HG02610 (cell line): ENCODE data around the gene C19orf85.

Experiments used
- ATAC-seq: cut with Tn5 transposase; IDR thresholded peaks from one replicate; pipeline ENCODE4 v1.9.1; 2021; ENCODE audit warnings: mild to moderate bottlenecking, moderate library complexity; ENCODE audit not compliant: unreplicated experiment

The C19orf85 gene

DNA sequence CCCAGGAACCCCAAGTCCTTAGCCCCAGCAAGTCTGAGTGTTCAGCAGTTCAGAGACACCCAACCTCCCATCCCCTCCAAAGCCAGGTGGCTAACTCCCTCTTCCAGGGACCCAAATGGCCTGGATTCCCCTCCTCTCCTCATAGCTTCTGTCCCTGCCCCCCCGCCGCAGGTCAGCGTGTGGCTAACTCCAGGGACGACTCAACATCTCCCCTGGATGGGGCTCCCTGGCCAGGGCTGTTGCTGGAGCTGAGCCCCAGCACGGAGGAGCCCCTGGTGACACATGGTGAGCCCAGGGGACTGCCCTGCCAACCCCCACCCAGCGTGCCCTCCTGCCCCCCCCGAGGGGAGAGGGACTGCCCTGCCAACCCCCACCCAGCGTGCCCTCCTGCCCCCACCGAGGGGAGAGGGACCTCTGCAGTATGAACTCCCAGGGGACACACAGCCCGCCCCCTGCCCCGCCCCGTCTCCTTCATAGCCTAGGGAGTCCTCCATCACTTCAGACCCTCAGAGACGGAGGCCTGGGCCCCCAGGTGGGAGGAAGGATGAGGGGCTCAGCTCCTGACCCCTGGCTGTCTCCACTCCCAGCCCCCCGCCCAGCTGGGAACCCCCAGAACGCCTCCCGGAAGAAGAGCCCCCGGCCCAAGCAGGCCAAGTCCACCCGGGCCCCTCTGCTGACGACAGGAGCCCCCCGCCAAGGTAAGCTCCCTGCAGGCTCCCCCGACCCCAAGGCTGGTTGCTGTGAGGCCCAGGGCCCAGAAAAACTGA is 25.3 kb upstream of the C19orf85 start:
- ATAC-seq: no peak

DNA sequence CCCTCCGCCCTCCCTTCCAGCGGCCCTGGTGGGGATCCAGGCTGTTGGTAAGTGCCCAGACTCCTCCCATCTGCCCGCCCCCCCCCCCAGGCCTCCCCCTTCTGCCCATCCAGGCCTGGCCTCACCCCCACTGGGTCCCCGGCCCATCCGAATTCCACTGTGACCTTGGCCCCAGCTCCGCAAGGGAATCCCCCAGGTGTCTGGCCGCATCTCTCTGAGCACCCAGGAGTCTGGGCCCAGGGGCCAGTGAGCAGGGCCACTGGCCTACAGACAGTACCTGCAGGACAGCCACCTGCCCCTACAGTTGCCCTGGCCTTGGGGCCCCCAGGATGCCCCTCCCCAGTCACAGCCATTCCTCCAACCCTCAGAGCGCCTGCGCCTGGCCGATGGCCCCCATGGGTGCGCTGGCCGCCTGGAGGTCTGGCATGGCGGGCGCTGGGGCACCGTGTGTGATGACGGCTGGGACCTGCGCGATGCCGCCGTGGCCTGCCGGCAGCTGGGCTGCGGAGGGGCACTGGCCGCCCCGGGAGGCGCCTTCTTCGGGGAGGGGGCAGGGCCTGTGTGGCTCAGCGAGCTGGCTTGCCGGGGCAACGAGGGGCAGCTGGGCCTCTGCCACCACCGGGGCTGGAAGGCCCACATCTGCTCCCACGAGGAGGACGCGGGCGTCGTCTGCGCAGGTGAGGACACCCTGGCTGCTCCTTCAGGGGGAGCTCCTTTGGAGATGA is 24.6 kb upstream of the C19orf85 start:
- no peak for ATAC-seq

DNA sequence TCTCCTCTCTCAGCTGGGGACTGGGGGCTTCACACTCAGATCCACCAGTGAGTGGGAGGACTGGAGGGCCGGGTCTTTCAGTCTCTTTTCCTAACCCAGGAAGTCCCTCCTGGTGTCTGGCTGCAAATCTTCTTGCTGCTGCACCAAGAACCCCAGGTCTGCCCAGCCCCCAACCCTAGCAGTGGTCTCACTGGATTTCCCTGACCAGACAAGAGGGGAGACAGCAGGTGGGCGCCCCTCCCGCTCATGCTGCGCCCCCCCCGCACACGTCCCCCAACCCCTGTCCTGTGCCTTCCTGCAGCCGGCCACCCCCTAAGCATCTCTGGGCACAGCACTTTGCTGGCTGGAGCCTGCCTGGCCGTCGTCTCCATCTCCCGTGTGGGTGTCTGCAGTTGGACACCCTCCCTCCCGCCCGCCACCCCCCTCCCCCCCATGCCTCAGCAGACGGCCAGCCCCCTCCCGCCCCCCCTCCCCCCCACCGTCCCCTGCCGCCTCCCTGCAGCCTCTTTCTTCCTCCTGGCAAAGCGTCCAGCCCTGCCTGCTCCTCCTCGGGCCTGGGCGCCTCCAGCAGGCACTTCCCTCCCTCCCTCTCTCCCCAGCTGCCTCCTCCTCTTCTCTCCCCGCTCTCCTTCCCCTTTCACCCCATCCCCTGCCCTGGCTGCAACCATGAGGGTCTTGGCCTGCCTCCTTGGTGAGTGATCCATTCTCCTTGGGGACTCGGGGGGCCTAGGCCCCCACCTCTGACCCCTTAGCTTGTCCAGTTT is 23.6 kb upstream of the C19orf85 start, which contains the start of gene SSC5D:
SSC5D (plus strand) TSS at position 513 of the 764 bp plus-strand sequence; CDS start at position 667, 154 bp downstream.
- ATAC-seq: no peak

DNA sequence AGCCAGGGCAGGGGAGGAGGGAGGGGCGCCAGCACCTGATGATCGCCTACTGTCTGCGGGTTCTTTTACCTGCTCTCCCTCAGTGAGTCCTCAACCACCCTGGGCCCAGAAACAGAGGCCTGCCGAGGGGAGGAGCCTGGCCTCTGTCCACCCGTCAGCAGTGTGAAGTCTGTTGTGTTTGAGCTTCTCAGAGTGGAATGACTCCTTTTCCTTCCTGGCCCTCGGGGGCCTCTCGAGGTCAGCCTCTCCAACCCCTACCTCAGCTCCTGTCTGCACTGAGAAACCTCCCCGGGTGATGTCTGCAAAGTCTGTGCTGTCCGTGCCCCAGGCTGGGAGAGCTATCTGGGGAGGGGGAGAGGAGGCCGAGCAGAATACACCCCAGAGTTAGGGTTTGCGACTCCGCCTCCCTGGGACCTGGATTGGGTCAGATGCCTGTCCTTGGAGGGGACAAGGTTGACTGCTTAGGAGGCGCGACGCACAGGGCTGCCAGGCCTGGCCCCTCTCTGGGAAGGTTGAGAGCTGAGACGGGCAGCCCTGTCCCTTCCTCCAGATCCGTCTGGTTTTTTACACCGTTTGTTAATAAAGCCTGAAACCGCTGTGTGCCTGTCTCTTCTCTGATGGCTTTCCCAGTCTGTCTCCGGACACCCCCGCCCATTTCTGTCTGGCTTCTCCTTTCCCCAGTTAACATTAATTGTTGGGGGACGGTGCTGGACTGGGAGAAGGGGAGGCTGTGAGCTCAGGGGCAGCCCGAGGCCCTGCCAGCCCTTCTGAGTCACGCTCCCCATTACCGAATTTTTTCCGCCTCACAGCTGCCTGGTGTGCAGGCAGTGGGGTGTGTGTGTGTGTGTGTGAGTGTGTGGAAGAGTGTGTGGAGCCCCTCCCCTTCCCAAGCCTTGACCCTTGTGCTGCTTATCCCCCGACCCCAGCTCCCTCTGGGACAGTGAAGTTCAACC is 22.7 kb upstream of the C19orf85 start:
- ATAC-seq: no peak

DNA sequence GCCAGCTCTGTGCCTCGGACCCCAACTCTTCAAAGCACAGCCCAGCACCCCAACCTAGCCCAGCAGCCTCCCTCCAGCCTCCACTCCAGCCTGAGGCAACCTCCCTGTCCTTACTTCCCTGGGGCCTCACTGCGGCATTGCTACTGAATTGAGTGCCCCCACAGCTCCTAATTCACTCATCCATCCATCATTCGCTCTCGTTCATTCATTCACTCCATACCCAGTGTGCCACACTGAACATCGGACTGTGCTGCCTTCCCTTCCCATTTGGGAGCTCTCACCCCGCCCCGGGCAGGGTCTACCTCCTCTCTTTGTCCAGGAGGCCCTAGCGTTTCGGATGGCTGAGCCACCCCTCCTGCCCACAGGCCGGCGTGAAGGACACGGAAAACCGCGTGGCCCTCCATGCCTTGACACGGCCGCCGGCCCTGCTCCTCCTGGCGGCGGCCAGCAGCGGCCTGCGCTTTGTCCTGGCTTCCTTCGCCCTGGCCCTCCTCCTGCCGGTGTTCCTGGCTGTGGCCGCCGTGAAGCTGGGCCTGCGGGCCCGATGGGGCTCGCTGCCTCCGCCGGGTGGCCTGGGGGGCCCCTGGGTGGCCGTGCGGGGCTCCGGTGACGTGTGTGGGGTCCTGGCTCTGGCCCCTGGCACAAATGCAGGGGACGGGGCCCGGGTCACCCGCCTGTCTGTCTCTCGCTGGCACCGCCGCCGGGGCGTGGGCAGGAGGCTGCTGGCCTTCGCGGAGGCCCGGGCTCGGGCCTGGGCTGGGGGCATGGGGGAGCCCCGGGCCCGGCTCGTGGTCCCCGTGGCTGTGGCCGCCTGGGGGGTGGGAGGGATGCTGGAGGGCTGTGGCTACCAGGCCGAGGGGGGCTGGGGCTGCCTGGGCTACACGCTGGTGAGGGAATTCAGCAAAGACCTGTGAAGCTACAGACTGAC is 21.8 kb upstream of the C19orf85 start:
- ATAC-seq: no peak

DNA sequence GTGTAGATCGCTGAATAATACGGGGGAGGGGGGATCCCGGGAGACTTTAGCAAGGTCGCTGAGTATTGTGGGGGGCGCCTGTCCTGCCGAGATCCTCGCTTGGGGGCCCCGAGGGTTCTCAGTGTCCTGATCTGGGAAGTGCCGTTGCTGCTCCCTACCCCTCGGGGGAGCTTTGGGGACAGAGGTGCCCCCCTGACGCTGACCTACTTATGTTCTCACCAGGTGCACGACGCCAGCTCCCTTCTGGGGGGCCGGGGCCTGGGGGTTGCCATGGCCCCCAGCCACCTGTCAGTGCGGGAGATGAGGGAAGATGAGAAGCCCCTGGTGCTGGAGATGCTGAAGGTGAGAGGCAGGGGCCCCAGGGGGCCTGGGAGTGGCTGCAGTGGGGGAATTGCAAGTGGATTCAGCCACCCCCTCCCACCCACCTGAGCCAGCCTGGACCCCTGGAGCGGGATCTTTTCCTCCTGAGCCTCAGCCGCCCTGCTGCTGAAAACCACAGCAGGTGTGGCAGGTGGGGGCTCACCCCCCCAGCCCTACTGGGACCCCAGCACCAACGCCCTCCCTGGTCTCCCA is 21.0 kb upstream of the C19orf85 start:
- no peak for ATAC-seq

DNA sequence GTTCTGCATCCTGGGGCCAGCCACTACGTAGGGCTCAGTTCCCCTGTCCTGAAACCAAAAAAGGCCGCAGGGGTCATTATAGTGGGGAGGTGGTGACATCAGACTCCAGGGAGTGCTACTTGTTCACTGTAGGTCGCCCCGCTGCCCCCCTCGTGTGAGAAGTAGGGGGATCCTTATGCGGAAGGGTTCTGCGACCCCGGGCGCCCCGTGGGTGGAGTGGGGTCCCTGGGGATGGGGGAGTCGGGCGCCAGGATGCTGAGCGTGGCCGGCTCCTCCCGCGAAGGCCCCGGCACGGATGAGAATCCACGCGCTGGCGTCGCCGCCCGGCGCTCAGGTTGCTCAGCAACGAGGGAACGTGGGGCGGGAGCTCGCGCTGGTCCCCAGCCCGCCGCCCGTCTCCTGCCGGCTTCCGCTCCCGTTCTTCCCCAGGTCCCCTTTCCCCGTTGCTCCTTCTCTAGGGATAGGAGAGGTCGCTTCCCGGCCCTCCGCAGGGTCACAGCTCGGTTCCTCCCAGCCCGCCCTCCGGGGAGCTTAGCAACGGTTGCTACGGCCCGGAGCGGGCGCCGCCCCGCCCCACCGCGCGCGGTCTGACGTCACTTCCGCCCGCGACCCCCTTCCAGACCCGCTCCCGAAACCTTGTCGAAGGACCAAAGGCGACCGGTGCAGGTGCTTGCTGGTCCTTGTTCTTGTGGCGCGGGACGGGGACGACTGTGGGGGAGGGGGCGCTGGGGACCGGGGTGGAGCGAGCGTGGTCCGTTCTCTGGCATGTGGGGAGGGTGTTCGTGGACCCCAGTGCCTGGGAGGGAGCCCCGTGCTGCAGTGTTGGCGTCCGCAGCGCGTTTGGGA is 20.3 kb upstream of the C19orf85 start, which contains the start of gene NAT14:
NAT14 (plus strand) TSS at position 596 of the 846 bp plus-strand sequence. CDS start 521 bp downstream, outside the sequence.
- ATAC-seq: peak; percentile 65

DNA sequence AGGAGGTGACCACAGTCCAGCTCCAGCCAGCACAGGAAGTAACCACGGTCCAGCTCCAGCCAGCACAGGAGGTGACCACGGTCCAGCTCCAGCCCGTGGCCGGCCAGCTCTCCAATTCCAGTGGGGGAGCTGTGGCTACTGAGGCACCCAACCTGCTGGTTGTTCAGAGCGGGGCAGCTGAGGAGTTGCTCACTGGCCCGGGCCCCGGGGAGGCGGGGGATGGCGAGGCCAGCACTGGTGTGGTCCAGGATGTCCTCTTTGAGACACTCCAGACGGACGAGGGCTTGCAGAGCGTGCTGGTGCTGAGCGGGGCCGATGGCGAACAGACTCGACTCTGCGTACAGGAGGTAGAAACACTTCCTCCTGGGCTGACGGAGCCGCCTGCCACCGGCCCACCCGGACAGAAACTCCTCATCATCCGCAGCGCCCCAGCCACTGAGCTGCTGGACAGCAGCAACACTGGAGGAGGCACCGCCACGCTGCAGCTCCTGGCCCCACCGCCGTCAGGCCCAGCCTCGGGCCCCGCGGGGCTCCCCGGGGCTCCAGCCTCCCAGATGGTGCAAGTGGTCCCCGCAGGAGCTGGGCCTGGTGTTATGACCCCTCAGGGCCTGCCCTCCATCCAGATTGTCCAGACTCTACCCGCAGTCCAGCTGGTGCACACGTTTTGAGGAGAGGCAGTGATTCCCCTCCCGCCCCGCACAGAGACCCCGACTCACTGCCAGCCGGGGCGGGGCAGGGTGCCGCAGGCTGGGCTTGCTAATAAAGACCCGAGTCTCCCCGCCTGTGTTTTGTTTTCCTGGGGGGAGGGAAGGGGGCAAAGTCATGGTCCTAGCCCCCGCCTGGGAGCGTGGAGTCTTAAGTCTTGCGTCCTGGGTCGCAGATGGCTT is 19.4 kb upstream of the C19orf85 start:
- no peak for ATAC-seq

DNA sequence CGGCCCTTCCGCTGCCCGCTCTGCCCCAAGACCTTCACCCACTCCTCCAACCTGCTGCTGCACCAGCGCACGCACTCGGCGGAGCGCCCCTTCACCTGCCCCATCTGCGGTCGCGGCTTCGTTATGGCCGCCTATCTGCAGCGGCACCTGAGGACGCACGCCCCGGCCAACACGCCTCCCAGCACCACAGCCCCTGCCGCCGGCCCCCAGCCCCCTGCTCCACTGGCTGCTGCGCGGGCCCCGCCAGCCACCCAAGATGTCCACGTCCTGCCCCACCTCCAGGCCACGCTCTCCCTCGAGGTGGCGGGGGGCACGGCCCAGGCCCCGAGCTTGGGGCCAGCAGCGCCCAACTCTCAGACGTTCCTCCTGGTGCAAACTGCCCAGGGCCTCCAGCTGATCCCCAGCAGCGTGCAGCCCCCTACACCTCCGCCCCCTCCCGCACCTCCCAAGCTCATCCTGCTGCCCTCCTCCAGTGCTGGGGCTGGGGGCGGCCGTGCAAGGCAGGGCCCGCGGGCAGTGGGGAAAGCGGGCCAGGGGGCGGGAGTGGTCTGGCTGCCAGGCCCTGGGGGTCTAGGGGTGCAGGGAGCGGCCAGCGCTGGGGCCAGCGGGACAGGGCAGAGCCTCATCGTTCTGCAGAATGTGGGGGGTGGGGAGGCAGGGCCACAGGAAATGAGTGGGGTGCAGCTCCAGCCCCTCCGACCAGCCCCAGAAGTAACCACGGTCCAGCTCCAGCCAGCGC is 18.6 kb upstream of the C19orf85 start:
- ATAC-seq: no peak

DNA sequence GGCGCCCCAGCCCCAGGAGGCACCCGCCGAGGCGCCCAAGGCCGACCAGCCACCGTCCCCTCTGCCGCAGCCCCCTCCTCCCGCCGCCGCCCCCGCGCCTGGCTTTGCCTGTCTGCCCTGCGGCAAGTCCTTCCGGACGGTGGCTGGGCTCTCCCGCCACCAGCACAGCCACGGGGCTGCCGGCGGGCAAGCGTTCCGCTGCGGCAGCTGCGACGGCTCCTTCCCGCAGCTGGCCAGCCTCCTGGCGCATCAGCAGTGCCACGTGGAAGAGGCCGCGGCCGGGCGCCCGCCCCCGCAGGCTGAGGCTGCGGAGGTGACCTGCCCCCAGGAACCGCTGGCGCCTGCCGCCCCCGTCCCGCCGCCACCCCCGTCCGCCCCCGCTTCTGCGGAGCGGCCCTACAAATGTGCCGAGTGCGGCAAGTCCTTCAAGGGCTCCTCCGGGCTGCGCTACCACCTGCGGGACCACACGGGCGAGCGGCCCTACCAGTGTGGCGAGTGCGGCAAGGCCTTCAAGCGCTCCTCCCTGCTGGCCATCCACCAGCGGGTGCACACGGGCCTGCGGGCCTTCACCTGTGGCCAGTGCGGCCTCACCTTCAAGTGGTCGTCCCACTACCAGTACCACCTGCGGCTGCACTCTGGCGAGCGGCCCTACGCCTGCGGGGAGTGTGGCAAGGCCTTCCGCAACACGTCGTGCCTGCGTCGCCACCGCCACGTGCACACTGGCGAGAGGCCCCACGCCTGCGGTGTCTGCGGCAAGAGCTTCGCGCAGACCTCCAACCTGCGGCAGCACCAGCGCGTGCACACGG is 17.8 kb upstream of the C19orf85 start:
- no peak for ATAC-seq

DNA sequence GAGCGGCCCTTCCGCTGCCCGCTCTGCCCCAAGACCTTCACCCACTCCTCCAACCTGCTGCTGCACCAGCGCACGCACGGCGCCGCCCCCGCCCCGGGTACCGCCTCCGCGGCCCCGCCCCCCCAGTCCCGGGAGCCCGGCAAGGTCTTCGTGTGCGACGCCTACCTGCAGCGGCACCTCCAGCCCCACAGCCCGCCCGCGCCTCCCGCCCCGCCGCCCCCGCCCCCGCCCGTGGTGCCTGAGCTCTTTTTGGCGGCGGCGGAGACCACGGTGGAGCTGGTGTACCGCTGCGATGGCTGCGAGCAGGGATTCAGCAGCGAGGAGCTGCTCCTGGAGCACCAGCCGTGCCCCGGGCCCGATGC is 17.2 kb upstream of the C19orf85 start:
- no peak for ATAC-seq

DNA sequence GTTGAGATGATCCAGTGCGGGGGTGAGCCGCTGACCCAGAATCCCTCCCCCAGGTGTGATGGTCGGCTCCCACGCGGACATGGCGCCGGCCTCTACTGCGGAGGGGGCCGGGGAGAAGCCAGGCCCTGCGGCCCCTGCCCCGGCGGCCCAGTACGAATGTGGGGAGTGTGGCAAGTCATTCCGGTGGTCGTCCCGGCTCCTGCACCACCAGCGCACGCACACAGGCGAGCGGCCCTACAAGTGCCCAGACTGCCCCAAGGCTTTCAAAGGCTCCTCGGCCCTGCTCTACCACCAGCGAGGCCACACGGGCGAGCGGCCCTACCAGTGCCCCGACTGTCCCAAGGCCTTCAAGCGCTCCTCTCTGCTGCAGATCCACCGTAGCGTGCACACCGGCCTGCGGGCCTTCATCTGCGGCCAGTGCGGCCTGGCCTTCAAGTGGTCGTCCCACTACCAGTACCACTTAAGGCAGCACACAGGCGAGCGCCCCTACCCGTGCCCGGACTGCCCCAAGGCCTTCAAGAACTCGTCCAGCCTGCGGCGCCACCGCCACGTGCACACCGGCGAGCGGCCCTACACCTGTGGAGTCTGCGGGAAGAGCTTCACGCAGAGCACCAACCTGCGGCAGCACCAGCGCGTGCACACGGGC is 16.7 kb upstream of the C19orf85 start:
- ATAC-seq: no peak

DNA sequence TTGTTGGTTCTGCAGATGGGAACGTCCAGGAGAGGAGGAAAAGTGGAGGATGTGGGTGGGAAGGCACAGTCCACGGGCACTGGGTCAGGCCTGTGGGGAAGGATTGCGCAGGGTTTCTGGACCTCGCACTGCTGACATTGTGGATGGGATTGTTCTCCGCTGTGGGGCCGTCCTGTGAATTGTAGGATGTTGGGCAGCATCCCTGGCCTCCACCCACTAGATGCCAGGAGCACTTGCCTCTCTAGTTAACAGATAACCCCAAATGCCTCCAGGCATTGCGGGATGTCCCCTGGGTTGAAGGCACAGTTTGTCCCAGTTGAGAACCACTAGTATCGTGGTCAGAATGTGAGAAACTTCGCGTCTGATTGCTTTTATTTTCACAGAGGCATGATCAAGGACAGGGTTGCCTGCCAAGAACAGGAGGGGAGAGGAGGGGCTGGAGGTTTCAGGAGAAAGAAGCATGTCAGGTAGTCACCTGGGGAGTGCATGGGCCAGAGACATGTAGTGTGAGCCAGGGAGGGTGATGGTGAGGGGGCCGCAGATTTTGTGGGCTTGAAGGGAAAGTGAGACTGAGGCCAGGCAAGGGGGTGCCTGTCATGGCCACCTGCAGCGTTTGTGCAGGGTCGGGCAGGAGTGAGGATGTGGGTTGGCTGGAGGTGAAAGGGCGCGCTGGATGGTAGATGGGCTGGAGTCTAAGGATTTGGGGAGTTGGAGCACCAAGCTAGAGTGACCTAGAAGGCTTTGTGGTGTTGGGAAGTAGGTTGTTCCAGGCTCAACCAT is 15.1 kb upstream of the C19orf85 start:
- ATAC-seq: no peak

DNA sequence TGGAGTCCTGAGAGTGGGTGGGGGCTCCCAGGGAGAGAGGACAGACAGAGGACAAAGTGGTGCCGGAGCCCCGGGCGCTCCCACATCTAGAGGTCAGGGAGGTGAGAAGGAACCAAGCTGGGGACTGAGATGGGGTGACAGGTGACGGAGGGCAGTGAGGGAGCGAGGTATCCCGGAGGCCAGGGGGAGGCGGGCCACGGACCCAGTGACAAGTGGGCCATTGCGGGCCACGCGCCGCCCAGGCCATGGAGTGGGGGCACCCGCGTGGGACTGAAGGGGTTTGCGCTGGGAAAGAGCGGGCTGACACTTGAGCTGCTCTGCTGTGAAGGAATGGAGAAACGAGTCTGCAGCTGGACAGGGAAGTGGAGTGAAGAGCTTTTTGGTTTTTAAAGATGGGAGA is 14.5 kb upstream of the C19orf85 start:
- no peak for ATAC-seq
